HG03108 (cell line): ENCODE results near the gene STIMATE.

Source experiments
- ATAC-seq: cut with Tn5 transposase; IDR thresholded peaks from one replicate; pipeline ENCODE4 v1.9.1; 2021; ENCODE audit warnings: moderate library complexity; ENCODE audit not compliant: unreplicated experiment

STIMATE gene

GRCh38 chr3:52897130-52898122 is at the start of gene STIMATE:
STIMATE (minus strand) TSS chr3:52897548; CDS start chr3:52897450, 98 bp downstream.
- ATAC-seq = peak; percentile 91

- no peak for ATAC-seq
Measured at GRCh38 chr3:52939600-52939999, 42.3 kb upstream of the STIMATE start.

GRCh38 chr3:52934630-52935530 is 37.5 kb upstream of the STIMATE start:
- ATAC-seq = peak; percentile 82

GRCh38 chr3:52931889-52932288 is 34.5 kb upstream of the STIMATE start:
- ATAC-seq = no peak

- no peak for ATAC-seq
Measured at GRCh38 chr3:52931328-52931727, 34.0 kb upstream of the STIMATE start.

GRCh38 chr3:52930748-52931147 is 33.4 kb upstream of the STIMATE start:
- no peak for ATAC-seq

- no peak for ATAC-seq
Measured at GRCh38 chr3:52926554-52926953, 29.2 kb upstream of the STIMATE start.

- no peak for ATAC-seq
Measured at GRCh38 chr3:52925405-52926313, 28.3 kb upstream of the STIMATE start.

- no peak for ATAC-seq
Measured at GRCh38 chr3:52923963-52924362, 26.6 kb upstream of the STIMATE start.

GRCh38 chr3:52920841-52921240 is 23.5 kb upstream of the STIMATE start:
- no peak for ATAC-seq

- ATAC-seq = no peak
Measured at GRCh38 chr3:52917044-52917443, 19.7 kb upstream of the STIMATE start.

GRCh38 chr3:52915294-52915693 is 17.9 kb upstream of the STIMATE start:
- ATAC-seq = no peak

- no peak for ATAC-seq
Measured at GRCh38 chr3:52912885-52913731, 15.8 kb upstream of the STIMATE start.

GRCh38 chr3:52910823-52911222 is 13.5 kb upstream of the STIMATE start:
- ATAC-seq = no peak

GRCh38 chr3:52907497-52907896 is 10.1 kb upstream of the STIMATE start:
- ATAC-seq = no peak

- no peak for ATAC-seq
Measured at GRCh38 chr3:52904552-52904951, 7.2 kb upstream of the STIMATE start.

GRCh38 chr3:52904000-52904399 is 6.7 kb upstream of the STIMATE start:
- no peak for ATAC-seq

- ATAC-seq = no peak
Measured at GRCh38 chr3:52896613-52897012, 735 bp downstream of the STIMATE start.

- ATAC-seq = no peak
Measured at GRCh38 chr3:52896151-52896550, 1.2 kb downstream of the STIMATE start.

GRCh38 chr3:52895418-52895817 is 1.9 kb downstream of the STIMATE start:
- ATAC-seq = no peak
